ENCODE results near the gene CPNE2.

- no peak for TF ChIP-seq GATA2 (IDR thresholded peaks at IDR 0.05; ENCODE audit: low read depth, low read length)
- TF ChIP-seq GATA3 (IDR thresholded peaks at IDR 0.05; ENCODE audit: low read depth, low read length) = no peak
Observed at GRCh38 chr16:57147381-57148221, 55.2 kb downstream of the CPNE2 start.

All from SH-SY5Y (cell line).